K562 (cell line): ENCODE data around the gene PEX11B. TPM values are rescaled to one million over a fixed set of nuclear protein-coding genes. Genes with fewer than 3 reads are reported as not detected.
A peak's percentile ranks its signal among the peaks of the same experiment; 100 is the strongest.

Experiments used
- ATAC-seq: fragments of 200-7000 bp; cut with Tn5 transposase; 3 replicates; pipeline ENCODE4 v1.9.1; 2020; ENCODE audit warnings: moderate library complexity
- BruUV-seq: library from RNA; stranded (reverse); fragments of 400-500 nt; replicated peaks from 2 replicates; lab custom pipeline; 2021; lab: Mats Ljungman, UMichigan
- CTCF ChIA-PET: fragments of 300-600 bp; formaldehyde crosslinking; extraction: SDS; loops from one replicate; lab custom pipeline; 2021; ENCODE audit warnings: low intra/inter-chr PET ratio; lab: Yijun Ruan, JAX
- POLR2A ChIA-PET: fragments of 300-600, 350-650 bp; sonication (Branson Sonifier 250); formaldehyde crosslinking; extraction: SDS; loops from one replicate; lab custom pipeline; 2021; ENCODE audit warnings: antibody characterized with exemption, inconsistent platforms; lab: Yijun Ruan, JAX
- DNase-seq, 4 experiments: peaks; one replicate each; pipeline versions ENCODE4 v3.0.0 to v3.0.0-alpha.2; 2011 to 2018; ENCODE audit warnings: low spot score in 3 of 4, mixed read lengths in 3 of 4; ENCODE audit errors: extremely low read depth in 1 of 4
- FAIRE-seq: peaks from 2 replicates; lab custom pipeline; 2011; peaks lifted over from hg19 to GRCh38; lab: Jason Lieb, UNC
- H2AFZ ChIP-seq: 2 replicates; pipeline ENCODE4 v1.6.0; 2011; ENCODE audit warnings: low read depth, low read length, control low read depth, inconsistent platforms
- H3K27ac ChIP-seq: fragments of 200-600 bp; 3 replicates; pipeline ENCODE4 v1.8.0; 2011; ENCODE audit warnings: low read depth, mild to moderate bottlenecking, control low read depth, inconsistent platforms, low read length, moderate library complexity, mixed read lengths; ENCODE audit errors: extremely low read depth
- H3K27me3 ChIP-seq, 2 experiments: fragments of 300-600 bp in 1 of 2; 2 replicates in 1 of 2; 3 replicates in 1 of 2; pipeline versions ENCODE4 v1.6.0 to v1.8.0; 2011; ENCODE audit warnings: inconsistent platforms in 2 of 2, low read length in 2 of 2, mild to moderate bottlenecking in 1 of 2, mixed read lengths in 1 of 2, moderate library complexity in 1 of 2; ENCODE audit not compliant: control insufficient read depth in 2 of 2, insufficient read depth in 2 of 2
- H3K36me3 ChIP-seq: fragments of 300-600 bp; 3 replicates; pipeline ENCODE4 v1.8.0; 2011; ENCODE audit warnings: mild to moderate bottlenecking, low read length, inconsistent platforms; ENCODE audit not compliant: control insufficient read depth, insufficient read depth
- H3K4me1 ChIP-seq, 2 experiments: fragments of 200-600 bp in 1 of 2; replicated peaks in 1 of 2; 2 replicates in 1 of 2; 3 replicates in 1 of 2; pipeline versions ENCODE4 v1.5.1 to v1.8.0; 2011; ENCODE audit warnings: inconsistent platforms in 2 of 2, low read length in 2 of 2, mild to moderate bottlenecking in 1 of 2, mixed read lengths in 1 of 2, moderate library complexity in 1 of 2; ENCODE audit not compliant: control insufficient read depth in 2 of 2, insufficient read depth in 2 of 2
- H3K4me2 ChIP-seq: 2 replicates; pipeline ENCODE4 v1.6.1; 2011; ENCODE audit warnings: low read length, control low read depth, inconsistent platforms, mixed read lengths; ENCODE audit not compliant: insufficient read depth
- H3K4me3 ChIP-seq: fragments of 200-600 bp; sonication (generic), shearing (Covaris generic); 2 replicates; pipeline ENCODE4 v1.5.1; 2016; ENCODE audit warnings: control low read depth, inconsistent platforms
- H3K79me2 ChIP-seq: fragments of 200-600 bp; 3 replicates; pipeline ENCODE4 v1.8.0; 2011; ENCODE audit warnings: low read length, inconsistent platforms; ENCODE audit not compliant: control insufficient read depth, insufficient read depth
- H3K9ac ChIP-seq, 2 experiments: 2 replicates each; pipeline versions ENCODE4 v1.6.0 to v1.6.1; 2011; ENCODE audit warnings: low read depth in 2 of 2, low read length in 2 of 2, control low read depth in 1 of 2, inconsistent platforms in 1 of 2, mild to moderate bottlenecking in 1 of 2, mixed read lengths in 1 of 2; ENCODE audit not compliant: insufficient read depth in 1 of 2
- H3K9me1 ChIP-seq: one replicate; pipeline ENCODE4 v1.6.0; 2011; ENCODE audit warnings: inconsistent platforms, mild to moderate bottlenecking, low read length, moderate library complexity; ENCODE audit not compliant: control insufficient read depth, insufficient read depth
- H3K9me3 ChIP-seq: replicated peaks from 2 replicates; pipeline ENCODE4 v1.5.1; 2011; ENCODE audit warnings: low read depth, low read length, inconsistent platforms; ENCODE audit not compliant: control insufficient read depth, insufficient read depth
- H4K20me1 ChIP-seq: replicated peaks from 2 replicates; pipeline ENCODE4 v1.6.1; 2011; ENCODE audit warnings: low read length, inconsistent platforms, mixed read lengths; ENCODE audit not compliant: control insufficient read depth, insufficient read depth
- DPF2 ChIP-seq: fragments of 450-650 bp; IDR thresholded peaks from 2 replicates; pipeline ENCODE4 v1.6.1; 2016
- EGR1 ChIP-seq: fragments of 450-650 bp; conservative IDR thresholded peaks from 2 replicates; pipeline ENCODE4 v1.6.1; 2017; ENCODE audit warnings: mild to moderate bottlenecking
- RBM39 ChIP-seq: fragments of 200-400 bp; formaldehyde crosslinking; optimal IDR thresholded peaks from 2 replicates; pipeline ENCODE3; 2018; ENCODE audit warnings: low read depth, low read length
- TRIM28 ChIP-seq: fragments of 450-650 bp; IDR thresholded peaks from 2 replicates; pipeline ENCODE4 v1.6.1; 2017
- ZNF384 ChIP-seq: IDR thresholded peaks from 2 replicates; pipeline ENCODE4 v1.6.1; 2012; ENCODE audit warnings: low read depth, low read length, improper control_type of control experiment
- ZNF764 ChIP-seq: fragments of 250-450 bp; sonication (Bioruptor Pico); IDR thresholded peaks from 2 replicates; pipeline ENCODE4 v1.4.0; 2020; ENCODE audit warnings: low read depth, mild to moderate bottlenecking, moderate library complexity
- WGBS: fragments of 100-300 bp; shearing (Covaris generic); methylation state at CpG from one replicate; pipeline ENCODE4 v1.1.6; 2016; ENCODE audit warnings: low coverage, mixed read lengths; ENCODE audit not compliant: insufficient coverage; ENCODE audit errors: missing lambda C conversion rate; 5-methylcytosine and 5-hydroxymethylcytosine counted together
- in situ Hi-C: fragments of 300-500 bp; cut with MboI; formaldehyde crosslinking; loops from 4 replicates; pipeline ENCODE4 v1.15.0; 2018; ENCODE audit warnings: inconsistent platforms, mixed read lengths
- intact Hi-C: fragments of 100-400 bp; cut with micrococcal nuclease; formaldehyde crosslinking; loops from 2 replicates; pipeline ENCODE4 v1.14.2; 2022
- polyA plus RNA-seq, 8 experiments: library from polyadenylated mRNA; depleted of rRNA in 4 of 8; stranded (reverse) in 5 of 8; unstranded in 3 of 8; fragments of >200 nt; fragmentation: Nextera tagmentation in 2 of 8; fragmentation: Illumina TruSeq in 1 of 8; extraction: Ambion mirVana in 2 of 8; extraction: Trizol in 1 of 8; gene quantifications; 2 replicates each; pipeline versions ENCODE4 v1.2.1 to v1.2.3, GENCODE V29; 2011 to 2014; ENCODE audit warnings: inconsistent platforms in 1 of 8, missing spikeins in 1 of 8
- total RNA-seq, 7 experiments: library from RNA; depleted of rRNA in 6 of 7; stranded (reverse); fragments of >200 nt in 6 of 7; fragmentation: Illumina TruSeq in 2 of 7; extraction: Trizol in 2 of 7; gene quantifications; 2 replicates each; pipeline versions ENCODE4 v1.2.1 to v1.2.3, GENCODE V29; 2011 to 2021; ENCODE audit warnings: low replicate concordance in 1 of 7
- TF ChIP-seq, protein P1 (sequence below): sonication (generic); formaldehyde crosslinking; IDR thresholded peaks from 2 replicates; pipeline ENCODE4 v1.8.1; 2023; ENCODE audit warnings: mild to moderate bottlenecking, missing genetic modification reagents

Gene PEX11B
- total and polyA plus RNA-seq, 9 of the 15 experiments (the other 6 are each of a cell fraction or from before 2014, with no cell fraction given): 13.2 to 60.0 (median 21.7) TPM

DNA sequence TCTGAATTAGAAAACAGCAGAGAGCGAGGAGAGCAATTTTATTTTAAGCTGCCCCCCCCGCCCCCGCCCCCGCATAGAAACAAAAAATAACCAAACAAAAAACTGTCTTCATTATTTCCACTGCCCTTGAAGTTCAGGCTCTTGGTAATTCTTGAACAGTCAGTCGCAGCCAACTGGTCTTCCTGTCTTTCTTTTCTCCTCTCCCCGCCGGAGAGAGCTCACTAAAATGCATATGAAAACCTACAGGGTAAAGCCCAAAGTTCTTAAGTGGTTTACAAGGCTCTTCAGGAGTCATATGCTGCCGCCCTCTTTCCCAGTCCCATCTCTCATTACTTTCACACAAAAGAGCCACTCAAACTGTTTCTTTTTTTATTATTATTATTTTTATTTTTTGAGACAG is 31.7 kb downstream of the PEX11B start:
- Histone ChIP-seq H3K9me1 (no peaks in the 10 kb centered on the region), H3K4me2 (no peak overlapping the region), H3K4me3 (no peak overlapping the region), H2AFZ (peak overlapping the region; percentile 30; the same call in 1 of the 2 replicates), H3K27me3 (peaks cover 7 to 10% of the 10 kb centered on the region in 2 experiments; a peak in 4 of 5 replicates), H3K9ac (no peak overlapping the region), H3K79me2 (no peaks in the 10 kb centered on the region), H3K9me3 (no peaks in the 10 kb centered on the region), H3K27ac (no peak overlapping the region), H3K36me3 (no peaks in the 10 kb centered on the region), H4K20me1 (no peaks in the 10 kb centered on the region), H3K4me1 (peaks cover 13 to 17% of the 10 kb centered on the region in 2 experiments)
- WGBS: 73% methylated on average over 7 of the region's 8 CpGs
- no TSS peak for BruUV-seq
- in situ Hi-C loops (no loop called here), intact Hi-C loops (no loop called here)
- POLR2A ChIA-PET: interaction anchor here (1.1 kb wide), 1 partner anchor 11 kb away, joined by 4 read pairs; no protein-coding TSS in a partner anchor
- no peak for ATAC-seq
- TF ChIP-seq EGR1 (peak; percentile 17; the same call in 1 of the 2 replicates), ZNF764 (CRISPR knock-in tag) (no peak)
- no peak for DNase-seq
- CTCF ChIA-PET: no interaction called here
- FAIRE-seq: no peak

DNA sequence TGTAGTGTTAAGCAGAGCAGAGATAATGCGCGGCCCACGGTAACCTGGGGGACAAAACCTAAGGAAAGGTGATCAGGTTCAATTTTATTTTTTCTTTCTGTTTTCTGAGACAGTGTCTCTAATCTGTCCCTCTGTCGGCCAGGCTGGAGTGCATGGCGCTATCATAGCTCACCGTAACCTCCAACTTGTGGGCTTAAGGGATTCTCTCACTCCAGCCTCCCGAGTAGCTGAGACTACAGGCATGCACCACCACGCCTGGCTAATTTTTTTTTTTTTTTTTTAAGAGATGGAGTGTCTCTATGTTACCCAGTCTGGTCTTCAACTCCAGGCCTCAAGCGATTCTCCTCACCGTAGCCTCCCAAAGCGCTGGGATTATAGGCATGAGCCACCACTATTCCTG is 32.1 kb downstream of the PEX11B start:
- Histone ChIP-seq H4K20me1 (no peaks in the 10 kb centered on the region), H3K9ac (peak overlapping the region in 1 of 2 experiments; percentile 68; a peak in 1 of 4 replicates), H3K9me1 (no peaks in the 10 kb centered on the region), H3K36me3 (no peaks in the 10 kb centered on the region), H3K4me2 (peak overlapping the region; percentile 72), H3K9me3 (no peaks in the 10 kb centered on the region), H3K27me3 (peaks cover 7 to 10% of the 10 kb centered on the region in 2 experiments; a peak in 4 of 5 replicates), H2AFZ (peak overlapping the region; percentile 90), H3K27ac (no peak overlapping the region), H3K4me3 (peak overlapping the region; percentile 56), H3K4me1 (peaks cover 9 to 14% of the 10 kb centered on the region in 2 experiments; a peak in 4 of 5 replicates), H3K79me2 (no peaks in the 10 kb centered on the region)
- DNase-seq: peak in 1 of 4 experiments; percentile 34
- 38% methylated on average over 11 of the region's 11 CpGs for WGBS
- in situ Hi-C loops: no loop called here
- intact Hi-C loops: no loop called here
- BruUV-seq: no TSS peak
- TF ChIP-seq RBM39 (no peak), ZNF384 (0 out of 2 replicates have a peak, but pooled peaks have one; percentile 32), TRIM28 (peak; percentile 25; the same call in 1 of the 2 replicates), DPF2 (peak; percentile 29; the same call in 1 of the 2 replicates)
- TF ChIP-seq, protein P1, sequence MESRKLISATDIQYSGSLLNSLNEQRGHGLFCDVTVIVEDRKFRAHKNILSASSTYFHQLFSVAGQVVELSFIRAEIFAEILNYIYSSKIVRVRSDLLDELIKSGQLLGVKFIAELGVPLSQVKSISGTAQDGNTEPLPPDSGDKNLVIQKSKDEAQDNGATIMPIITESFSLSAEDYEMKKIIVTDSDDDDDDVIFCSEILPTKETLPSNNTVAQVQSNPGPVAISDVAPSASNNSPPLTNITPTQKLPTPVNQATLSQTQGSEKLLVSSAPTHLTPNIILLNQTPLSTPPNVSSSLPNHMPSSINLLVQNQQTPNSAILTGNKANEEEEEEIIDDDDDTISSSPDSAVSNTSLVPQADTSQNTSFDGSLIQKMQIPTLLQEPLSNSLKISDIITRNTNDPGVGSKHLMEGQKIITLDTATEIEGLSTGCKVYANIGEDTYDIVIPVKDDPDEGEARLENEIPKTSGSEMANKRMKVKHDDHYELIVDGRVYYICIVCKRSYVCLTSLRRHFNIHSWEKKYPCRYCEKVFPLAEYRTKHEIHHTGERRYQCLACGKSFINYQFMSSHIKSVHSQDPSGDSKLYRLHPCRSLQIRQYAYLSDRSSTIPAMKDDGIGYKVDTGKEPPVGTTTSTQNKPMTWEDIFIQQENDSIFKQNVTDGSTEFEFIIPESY (CRISPR knock-in tag): peak; percentile 93
- peak; percentile 54 for ATAC-seq
- CTCF ChIA-PET: no interaction called here
- POLR2A ChIA-PET: interaction anchor here (1.1 to 1.2 kb wide), 3 partner anchors 41 to 102 kb away, joined by 3 to 4 read pairs (median 3); partner anchors contain the start of gene RBM8A
- peak; percentile 68 for FAIRE-seq
